Measurements from ENCODE around the gene KLHL33. TPM values are rescaled to one million over a fixed set of nuclear protein-coding genes. Genes with fewer than 3 reads are reported as not detected.

KLHL33 gene
- total and polyA plus RNA-seq, 12 donors, result 0.13 to 0.95 (median 0.33) TPM; not detected in 1

DNA sequence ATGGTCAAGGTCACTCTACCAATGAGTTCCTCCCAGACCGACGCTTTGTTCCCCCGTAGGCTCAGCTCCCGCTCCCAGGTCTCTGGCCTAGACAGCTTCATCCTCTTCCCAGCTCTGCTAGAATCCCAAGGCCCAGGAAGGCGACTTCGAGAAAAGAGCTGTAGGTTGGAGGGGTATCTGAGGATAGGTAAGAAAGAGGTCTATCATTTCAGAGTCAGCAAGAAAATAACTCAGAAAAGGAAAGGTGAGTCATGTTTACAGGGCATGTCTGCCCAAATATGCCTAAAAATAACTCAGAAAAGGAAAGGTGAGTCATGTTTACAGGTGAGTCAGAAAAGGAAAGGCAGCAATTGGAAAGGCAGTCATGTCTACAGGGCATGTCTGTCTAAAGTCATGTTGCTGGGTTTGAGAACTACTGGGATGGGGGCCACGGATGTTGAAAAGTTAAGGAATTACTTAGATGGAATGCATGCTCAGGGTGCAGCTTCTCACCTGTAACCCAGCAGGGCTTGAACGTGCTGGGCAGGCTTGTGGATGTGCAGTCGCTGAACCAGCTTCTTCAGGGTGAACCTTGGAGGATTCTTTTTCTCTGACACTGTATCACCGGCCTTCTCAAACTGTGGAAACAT, 34.9 kb downstream of the KLHL33 start:
- 91 to 94% (median 93%) methylated on average over 10 of the region's 10 CpGs for WGBS, 4 donors

DNA sequence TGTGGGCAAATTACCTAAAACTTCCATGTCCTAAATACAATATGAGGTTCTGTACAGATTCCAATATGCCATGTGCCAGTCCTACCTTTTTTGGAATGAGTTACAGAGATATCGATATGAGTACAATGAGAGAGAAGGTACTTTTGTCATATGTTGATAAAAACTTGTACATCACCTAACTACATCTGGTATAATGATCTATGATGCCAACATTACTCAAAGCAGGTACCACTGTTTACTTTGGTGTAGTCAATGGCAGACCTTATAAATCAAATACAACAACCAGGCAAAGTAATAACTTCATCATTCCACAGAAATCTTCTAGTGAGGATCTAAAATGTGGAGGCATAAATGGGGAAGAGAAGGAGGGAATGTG, 35.4 kb downstream of the KLHL33 start:
- no peaks in the 10 kb centered on the region for H3K27me3 ChIP-seq
- DNase-seq, result no peak
- intact Hi-C loops (cut with DNase I), result loop anchor here (10.0 kb wide), 2 partner anchors 46 to 204 kb away; no protein-coding TSS in a partner anchor
- TF ChIP-seq POLR2A (IDR thresholded peaks at IDR 0.05), result no peak
- TF ChIP-seq, protein P1, sequence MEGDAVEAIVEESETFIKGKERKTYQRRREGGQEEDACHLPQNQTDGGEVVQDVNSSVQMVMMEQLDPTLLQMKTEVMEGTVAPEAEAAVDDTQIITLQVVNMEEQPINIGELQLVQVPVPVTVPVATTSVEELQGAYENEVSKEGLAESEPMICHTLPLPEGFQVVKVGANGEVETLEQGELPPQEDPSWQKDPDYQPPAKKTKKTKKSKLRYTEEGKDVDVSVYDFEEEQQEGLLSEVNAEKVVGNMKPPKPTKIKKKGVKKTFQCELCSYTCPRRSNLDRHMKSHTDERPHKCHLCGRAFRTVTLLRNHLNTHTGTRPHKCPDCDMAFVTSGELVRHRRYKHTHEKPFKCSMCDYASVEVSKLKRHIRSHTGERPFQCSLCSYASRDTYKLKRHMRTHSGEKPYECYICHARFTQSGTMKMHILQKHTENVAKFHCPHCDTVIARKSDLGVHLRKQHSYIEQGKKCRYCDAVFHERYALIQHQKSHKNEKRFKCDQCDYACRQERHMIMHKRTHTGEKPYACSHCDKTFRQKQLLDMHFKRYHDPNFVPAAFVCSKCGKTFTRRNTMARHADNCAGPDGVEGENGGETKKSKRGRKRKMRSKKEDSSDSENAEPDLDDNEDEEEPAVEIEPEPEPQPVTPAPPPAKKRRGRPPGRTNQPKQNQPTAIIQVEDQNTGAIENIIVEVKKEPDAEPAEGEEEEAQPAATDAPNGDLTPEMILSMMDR (IDR thresholded peaks at IDR 0.05), result no peak
- no peaks in the 10 kb centered on the region for H3K4me1 ChIP-seq (replicated peaks in 1 of 2)
- 93 to 100% (median 98%) methylated on average over 1 of the region's 1 CpG for WGBS, 4 donors
- H3K9me3 ChIP-seq (replicated peaks in 1 of 3), result no peaks in the 10 kb centered on the region
- peaks cover 0 to 88% of the 10 kb centered on the region in 2 donors for H3K36me3 ChIP-seq (replicated peaks in 1 of 2)
- no peak overlapping the region for H3K4me3 ChIP-seq
- no peak overlapping the region for H3K27ac ChIP-seq

More for the DNA sequence above, 34.9 kb downstream of the KLHL33 start:
- H3K27ac ChIP-seq, result no peak overlapping the region
- H3K36me3 ChIP-seq (replicated peaks in 1 of 2), result peaks cover 0 to 88% of the 10 kb centered on the region in 2 donors
- H3K9me3 ChIP-seq (replicated peaks in 1 of 3), result no peaks in the 10 kb centered on the region
- no peak for TF ChIP-seq POLR2A (IDR thresholded peaks at IDR 0.05)
- TF ChIP-seq, protein P1 (IDR thresholded peaks at IDR 0.05), result no peak
- no peak overlapping the region for H3K4me3 ChIP-seq
- no peaks in the 10 kb centered on the region for H3K27me3 ChIP-seq
- no peak for DNase-seq
- H3K4me1 ChIP-seq (replicated peaks in 1 of 2), result no peaks in the 10 kb centered on the region
- intact Hi-C loops (cut with DNase I), result loop anchor here (10.0 kb wide), 2 partner anchors 46 to 204 kb away; no protein-coding TSS in a partner anchor

DNA sequence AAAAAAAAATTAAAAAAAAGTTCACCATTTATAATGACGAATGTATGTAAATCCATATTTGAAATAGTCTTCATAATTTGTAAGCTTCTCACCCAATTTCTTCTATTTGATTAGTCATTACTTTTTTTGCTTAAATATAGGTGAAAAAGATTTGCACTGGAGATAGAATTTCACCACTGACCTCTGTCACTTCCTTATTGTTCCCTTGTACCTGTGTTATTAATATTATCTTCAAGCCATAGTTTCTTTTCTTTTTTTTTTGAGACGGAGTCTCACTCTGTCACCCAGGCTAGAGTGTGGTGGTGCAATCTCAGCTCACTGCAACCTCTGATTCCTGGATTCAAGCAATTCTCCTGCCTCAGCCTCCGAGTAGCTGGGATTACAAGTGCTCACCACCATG, 38.5 kb downstream of the KLHL33 start:
- peaks cover 0 to 83% of the 10 kb centered on the region in 2 donors for H3K36me3 ChIP-seq (replicated peaks in 1 of 2)
- DNase-seq, result no peak

DNA sequence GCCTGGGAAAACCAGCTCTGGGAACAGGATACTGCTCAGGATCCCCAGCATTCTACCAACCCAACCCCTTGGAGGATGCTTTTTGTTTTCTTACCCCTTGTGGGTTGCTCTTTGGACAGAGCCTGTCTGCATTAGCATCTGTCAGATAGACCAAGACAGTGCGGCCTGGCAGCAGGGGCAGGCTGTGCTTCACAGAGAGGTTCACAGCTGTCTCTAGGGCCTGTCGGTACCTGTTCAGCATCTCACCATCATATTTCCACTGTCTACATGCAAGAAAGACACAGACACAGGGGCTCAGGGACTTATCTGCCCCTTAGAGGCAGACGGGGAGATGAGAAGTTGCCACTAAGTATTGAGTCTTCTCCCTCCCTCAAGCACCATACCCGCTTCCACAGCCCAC, 44.5 kb downstream of the KLHL33 start:
- Histone ChIP-seq H3K36me3 (replicated peaks in 1 of 2) (peaks cover 0 to 87% of the 10 kb centered on the region in 2 donors), H3K4me3 (no peak overlapping the region), H3K4me1 (replicated peaks in 1 of 2) (no peaks in the 10 kb centered on the region), H3K27me3 (no peaks in the 10 kb centered on the region), H3K9me3 (replicated peaks in 1 of 3) (no peaks in the 10 kb centered on the region), H3K27ac (no peak overlapping the region)
- TF ChIP-seq, protein P1 (IDR thresholded peaks at IDR 0.05), result no peak
- no peak for TF ChIP-seq POLR2A (IDR thresholded peaks at IDR 0.05)
- DNase-seq, result no peak
- intact Hi-C loops (cut with DNase I), result no loop called here
- WGBS, 4 donors, result 90 to 96% (median 94%) methylated on average over 4 of the region's 4 CpGs

More for the DNA sequence above, 38.5 kb downstream of the KLHL33 start:
- H3K4me3 ChIP-seq, result no peak overlapping the region
- H3K9me3 ChIP-seq (replicated peaks in 1 of 3), result no peaks in the 10 kb centered on the region
- H3K27ac ChIP-seq, result no peak overlapping the region
- no peaks in the 10 kb centered on the region for H3K27me3 ChIP-seq
- H3K4me1 ChIP-seq (replicated peaks in 1 of 2), result no peaks in the 10 kb centered on the region
- TF ChIP-seq POLR2A (IDR thresholded peaks at IDR 0.05), result no peak
- TF ChIP-seq, protein P1 (IDR thresholded peaks at IDR 0.05), result no peak
- intact Hi-C loops (cut with DNase I), result no loop called here
- 88 to 95% (median 93%) methylated on average over 3 of the region's 3 CpGs for WGBS, 4 donors
